ENCODE data around the gene TINAG.

GRCh38 chr6:54289426-54289825, 18.8 kb upstream of the TINAG start:
- TF ChIP-seq, protein P1, sequence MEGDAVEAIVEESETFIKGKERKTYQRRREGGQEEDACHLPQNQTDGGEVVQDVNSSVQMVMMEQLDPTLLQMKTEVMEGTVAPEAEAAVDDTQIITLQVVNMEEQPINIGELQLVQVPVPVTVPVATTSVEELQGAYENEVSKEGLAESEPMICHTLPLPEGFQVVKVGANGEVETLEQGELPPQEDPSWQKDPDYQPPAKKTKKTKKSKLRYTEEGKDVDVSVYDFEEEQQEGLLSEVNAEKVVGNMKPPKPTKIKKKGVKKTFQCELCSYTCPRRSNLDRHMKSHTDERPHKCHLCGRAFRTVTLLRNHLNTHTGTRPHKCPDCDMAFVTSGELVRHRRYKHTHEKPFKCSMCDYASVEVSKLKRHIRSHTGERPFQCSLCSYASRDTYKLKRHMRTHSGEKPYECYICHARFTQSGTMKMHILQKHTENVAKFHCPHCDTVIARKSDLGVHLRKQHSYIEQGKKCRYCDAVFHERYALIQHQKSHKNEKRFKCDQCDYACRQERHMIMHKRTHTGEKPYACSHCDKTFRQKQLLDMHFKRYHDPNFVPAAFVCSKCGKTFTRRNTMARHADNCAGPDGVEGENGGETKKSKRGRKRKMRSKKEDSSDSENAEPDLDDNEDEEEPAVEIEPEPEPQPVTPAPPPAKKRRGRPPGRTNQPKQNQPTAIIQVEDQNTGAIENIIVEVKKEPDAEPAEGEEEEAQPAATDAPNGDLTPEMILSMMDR (IDR thresholded peaks at IDR 0.05; ENCODE audit: extremely low read depth in 1 of 2, insufficient read depth in 1 of 2, low read depth in 1 of 2, low read length in 2 of 2) = no peak
- no peak for TF ChIP-seq JUN (IDR thresholded peaks at IDR 0.05; ENCODE audit: borderline replicate concordance, insufficient read depth, insufficient read length, low read depth)
- TF ChIP-seq POLR2AphosphoS5 (IDR thresholded peaks at IDR 0.05; ENCODE audit: insufficient read depth, low read depth, low read length) = no peak
- TF ChIP-seq POLR2A (IDR thresholded peaks at IDR 0.05; ENCODE audit: low read depth, low read length) = no peak
